GM21381 (cell line): ENCODE results near the gene DEPP1.

ENCODE experiments used
- ATAC-seq: cut with Tn5 transposase; IDR thresholded peaks from one replicate; pipeline ENCODE4 v1.9.1; 2021; ENCODE audit warnings: mild to moderate bottlenecking, moderate library complexity; ENCODE audit not compliant: unreplicated experiment

The DEPP1 gene

DNA sequence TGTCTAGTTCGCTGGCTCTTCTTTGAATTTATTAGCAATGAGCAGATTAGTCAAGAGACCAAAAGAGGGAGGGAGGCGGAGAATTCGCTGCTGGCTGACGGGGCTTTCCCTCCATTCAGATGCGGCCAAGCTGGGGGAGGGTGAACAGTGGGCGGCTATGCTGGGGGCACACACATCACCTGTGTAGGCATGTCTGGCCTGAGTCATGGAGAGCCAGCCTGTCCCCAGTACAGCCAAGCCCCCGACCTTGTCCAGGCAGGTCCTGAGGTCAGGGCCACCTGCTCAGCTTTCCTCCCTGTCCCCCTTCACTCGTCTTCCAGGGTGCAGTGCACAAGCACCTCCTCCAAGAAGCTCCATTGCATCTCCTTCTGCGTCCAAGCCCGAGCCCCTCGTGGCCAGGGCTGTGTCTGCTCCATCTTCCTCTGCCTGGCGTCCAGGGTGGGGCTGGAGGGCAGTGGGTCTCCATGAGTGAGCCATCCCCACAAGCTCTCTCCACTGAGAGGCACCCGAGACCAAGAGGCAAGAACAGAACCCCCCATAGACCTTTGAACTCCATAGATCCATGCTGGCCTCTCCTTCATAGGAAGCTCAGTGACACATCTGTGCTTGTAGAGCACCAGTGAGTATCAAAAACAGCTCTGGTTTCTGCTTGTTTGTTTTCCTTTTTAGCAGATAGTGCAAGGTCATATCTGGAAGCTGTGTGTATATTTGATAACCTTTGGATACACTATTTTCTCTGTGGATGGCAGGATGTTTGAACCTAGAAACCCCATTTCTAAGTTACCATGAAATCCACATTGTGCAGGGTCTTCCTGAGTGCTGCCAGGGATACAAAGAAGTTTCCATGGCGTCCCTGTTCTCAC lies 1.9 kb upstream of the DEPP1 start:
- ATAC-seq = no peak

DNA sequence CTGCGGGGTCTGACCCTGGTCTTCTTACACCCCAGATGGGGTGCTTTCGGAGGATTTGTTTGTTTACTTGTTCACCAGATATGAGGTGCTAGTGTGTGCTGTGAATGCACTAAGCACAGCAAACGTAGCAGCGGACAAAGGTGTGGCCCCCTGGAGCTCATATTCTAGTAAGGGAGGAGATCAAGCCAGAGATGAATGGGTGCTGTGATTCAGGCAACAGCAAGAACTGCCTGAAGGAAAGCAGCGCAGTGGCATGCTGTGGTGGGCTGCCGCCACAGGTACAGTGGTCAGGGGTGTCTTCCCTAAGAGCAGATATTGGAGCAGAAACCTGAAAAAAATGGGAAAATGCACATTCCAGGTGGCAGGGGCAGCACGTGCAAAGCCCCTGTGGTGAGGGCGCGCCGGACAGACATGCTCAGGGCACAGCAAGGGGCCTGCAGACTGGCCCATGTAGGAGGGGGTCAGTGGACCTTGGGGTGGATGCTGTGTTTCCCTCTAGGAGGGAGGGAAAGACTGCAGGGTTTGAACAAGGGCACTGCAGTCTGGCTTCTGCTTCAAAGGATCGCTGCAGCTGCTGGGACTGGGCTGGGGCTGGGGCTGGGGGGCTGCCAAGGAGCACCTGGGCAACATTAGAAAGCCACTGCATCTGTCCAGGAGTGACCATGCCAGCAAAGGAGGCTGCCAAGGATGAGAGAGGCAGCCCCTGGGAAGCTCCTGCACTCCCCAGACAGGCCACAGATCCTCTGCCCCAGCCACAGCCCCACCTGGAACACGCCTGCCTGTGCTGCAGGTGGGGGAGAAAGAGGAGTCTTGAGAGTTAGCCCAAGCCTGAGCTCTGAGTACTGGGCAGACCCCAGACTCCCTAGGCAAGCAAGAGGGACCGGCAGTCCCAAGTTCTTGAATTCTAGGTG lies 927 bp upstream of the DEPP1 start:
- no peak for ATAC-seq

DNA sequence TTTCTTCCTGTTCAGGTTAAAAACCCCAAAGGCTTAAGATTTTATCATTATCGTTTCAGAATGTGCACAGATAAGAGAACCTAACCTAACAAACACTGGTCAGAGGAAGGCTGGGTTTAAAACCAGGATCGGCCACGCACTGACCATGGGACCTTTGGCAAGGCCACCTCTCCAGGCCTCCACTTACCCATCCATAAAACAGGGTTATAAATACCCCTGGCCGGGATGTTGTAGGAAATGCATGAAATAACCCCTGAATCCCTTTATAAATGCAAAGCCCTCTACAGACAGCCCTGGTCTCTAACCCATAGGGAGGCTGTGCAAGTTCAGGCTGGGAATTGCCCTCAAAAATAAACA lies 418 bp downstream of the DEPP1 start:
- ATAC-seq = no peak

DNA sequence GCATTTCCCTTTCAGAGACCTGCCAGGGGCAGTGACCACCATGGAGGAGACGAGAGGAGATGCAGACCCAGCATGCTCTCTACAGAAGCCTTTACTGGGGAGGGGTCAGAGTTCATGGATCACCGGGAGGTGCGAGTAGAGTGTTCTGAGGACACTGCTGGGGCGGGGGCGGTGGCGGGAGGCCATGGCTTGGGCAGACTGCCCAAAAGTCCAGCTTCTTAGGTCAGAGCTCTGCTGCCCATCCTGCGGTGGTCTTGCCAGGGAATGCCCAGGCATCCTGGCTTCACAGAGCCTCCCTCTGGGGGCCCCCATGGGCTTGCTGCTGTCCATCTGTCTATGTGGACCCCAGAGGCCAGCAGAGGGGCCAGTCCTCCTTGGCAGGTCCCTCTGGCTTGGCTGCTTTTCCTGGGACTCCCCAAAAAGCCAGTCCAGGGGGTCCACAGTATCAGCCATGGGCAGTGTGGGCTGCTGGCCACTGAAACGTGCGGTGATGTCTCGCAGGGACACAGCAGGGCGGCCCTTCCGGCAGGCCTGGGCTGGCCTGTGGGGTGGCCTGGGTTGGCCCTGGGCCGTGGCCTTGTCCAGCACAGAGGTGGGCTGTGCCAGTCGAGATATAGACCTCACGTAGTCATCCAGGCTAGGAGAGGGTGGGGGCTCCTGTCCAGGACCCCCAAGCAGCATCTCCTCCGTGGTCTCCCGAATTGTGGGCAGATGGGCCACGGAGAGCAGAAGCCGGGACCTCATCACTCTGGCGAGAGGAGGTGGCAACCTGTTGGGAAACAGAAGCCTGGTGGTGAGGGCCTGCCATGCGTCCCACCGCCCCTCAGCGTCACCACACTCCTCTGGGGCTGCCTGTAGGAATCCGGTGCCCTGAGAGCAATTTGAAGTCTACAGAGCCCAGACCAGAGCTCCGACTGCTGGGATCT lies 1.1 kb downstream of the DEPP1 start:
- no peak for ATAC-seq

DNA sequence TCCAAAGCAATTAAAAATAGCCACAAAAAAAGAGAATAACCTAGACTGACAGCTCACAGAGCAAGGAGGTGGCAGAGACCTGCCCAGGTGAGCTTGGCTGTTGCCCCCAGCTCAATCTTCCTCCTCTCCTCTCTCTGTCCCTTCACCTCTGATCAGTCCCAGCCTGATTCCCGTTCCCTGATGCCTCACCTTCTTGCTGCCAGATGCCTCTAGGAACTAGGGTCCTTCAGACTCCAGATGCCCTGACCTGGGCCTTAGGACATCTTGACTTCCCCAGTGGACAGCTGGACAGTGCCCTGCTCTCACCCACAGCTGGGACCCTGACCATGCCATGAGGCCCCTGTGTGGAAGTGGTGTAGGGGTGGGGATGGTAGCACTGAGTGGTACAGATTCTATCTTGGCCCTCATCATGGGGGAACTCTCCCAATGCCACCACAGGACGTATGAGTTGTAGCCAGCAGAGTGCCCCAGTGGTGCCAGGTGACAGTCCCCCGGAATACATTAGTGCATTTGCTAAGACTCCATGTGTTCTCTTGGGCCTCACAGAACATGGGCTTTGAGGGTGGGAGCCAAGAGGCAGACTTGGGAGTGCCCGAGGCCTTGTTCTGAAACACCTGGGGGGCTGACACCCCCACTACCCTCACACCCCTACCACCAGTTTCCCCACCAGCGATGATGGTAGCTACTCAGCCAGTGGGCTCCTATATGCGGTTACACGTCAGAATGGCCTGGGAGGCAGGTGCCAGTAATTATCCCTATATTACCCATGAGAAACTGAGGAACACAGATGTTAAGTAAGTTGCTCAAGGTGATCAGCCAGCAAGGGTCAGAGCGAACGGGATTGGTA lies 2.0 kb downstream of the DEPP1 start:
- no peak for ATAC-seq

DNA sequence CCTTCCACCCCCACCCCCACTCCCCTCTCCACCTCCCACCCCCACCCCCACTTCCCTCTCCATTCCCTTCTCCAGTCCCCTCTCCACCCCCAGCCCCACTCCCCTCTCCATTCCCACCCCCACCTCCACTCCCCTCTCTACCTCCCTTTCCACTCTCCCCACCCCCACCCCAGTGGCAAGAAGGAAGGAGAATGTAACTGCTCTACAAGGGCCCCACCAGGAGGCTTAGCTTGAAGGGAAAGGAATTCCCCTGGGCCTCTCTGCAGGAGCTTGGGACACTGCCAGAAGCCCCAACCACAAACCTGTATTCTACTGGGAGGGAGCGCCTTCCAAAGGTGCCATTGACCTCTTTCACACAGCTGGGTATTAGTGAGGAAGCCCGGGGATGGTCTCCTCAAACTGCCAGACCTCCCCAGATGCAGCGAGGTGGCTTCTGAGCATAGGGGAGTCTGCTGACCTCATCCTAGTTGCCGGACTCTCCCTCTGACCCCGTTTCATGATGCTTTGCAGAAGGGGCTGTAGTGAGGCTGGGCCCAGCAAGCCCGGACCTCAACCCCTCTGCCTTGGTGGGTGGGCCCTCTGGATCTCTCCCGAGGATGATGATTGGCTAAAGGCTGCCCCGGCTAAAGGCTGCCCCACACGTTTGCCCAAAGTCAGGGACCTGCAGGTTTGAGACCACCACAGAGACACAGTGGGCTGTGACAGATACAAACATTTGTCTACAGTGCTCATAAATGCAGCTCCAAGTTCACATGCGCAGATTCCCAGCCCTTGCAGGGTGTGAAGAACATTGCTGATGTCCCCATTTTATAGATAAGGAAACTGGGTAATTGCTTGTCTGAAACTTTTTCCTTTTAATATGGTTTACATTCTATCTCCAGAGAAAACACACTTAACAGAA lies 2.9 kb downstream of the DEPP1 start:
- ATAC-seq = no peak

DNA sequence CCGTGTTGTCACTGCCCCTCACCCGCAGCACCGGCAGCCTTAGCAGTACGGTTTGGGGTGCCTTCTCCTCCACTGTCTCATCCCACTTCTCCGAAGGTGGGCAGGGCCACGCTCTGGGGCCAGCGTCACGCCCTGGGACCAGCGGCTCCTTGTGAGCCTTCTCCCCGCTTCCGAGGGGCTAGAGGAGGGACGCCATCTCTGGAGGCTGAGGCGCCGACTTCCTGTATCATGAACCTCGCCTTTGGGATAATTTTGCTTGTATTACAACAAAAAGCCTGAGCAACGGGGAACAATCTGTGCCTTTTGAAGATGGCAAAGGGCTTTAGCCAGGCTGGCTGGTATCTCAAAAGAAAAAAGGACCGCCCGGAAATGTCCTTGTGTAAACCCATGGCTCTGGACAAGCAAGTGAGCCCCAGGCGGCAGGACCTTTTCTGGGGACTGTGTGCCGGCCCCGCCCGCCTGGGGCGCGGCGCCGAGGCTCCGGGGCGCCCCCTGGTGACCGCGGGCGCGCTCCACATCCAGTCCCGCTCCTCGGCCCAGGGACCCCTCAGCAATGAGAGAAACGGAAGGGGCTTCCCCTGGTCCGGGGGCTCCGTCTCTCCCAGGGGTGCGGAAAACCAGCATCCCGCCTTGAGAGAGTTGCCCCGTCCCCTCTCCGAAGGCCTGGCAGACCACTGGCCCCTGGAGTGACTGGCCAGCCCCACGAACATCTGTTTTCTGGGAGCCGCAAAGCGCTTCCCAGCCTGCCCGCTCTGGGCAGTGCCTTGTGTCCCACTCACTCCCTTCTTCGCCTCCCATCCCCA lies 3.8 kb downstream of the DEPP1 start:
- ATAC-seq = peak; percentile 81

DNA sequence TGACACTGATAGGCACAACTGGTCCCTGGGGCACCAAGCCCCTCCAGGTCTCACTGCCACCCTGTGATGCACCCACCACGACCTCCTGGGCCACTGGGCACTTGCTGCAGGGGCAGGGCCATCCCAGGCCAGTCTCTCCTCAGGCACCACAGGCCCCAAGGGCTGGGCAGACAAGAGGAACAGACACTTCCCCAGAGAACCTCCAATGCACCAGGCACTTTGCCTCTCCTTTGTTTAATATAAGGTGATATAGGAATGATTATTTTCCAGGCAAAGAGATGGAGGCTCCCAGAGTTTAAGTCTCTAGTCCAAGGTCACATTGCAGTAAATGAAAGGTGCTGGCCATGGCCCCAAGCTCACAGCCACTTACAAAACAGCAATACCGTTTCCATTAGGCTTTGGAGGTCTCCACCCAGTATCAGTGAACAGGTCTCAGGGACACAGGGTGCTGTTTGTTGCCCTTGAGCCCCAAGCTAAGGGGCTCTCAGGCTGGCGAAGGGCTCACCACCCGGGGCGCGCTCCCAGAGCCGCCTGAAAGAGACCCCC lies 4.5 kb downstream of the DEPP1 start:
- ATAC-seq = no peak

DNA sequence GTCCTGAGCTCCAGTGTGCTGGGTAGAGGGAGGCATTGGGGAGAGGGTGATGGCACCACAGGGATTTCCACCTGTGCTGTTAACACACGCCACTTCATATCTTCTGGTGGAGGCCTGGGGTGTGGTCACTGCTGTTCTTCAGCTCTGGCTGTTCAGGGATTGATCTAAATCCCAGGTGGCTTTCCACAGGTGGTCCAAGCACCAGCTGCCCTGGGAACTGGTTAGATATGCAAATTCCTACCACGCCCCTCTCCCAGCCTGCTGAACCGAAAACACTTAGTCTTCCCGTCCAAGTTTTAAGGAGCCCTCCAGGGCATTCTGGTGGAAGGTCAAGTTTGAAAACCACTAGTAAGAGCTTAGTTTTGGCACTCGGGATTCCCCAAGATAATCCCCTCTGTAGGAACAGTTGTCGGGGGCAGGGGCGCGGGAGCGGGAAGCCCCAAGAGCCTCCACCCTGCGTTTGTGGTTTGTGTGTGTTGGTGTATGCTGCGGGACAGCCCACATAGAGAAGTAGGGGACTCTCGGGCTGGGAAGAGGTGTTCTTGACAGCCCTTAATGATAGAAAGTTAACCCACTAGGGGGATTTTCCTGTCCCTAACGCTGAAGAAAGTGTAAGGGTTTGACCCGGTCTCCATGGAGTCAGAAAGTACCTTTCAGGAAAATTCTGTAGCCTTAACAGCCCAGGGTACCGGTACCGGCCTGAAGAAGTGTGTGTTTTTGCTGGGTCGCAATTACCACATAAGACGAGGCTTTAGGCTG lies 5.1 kb downstream of the DEPP1 start:
- no peak for ATAC-seq

DNA sequence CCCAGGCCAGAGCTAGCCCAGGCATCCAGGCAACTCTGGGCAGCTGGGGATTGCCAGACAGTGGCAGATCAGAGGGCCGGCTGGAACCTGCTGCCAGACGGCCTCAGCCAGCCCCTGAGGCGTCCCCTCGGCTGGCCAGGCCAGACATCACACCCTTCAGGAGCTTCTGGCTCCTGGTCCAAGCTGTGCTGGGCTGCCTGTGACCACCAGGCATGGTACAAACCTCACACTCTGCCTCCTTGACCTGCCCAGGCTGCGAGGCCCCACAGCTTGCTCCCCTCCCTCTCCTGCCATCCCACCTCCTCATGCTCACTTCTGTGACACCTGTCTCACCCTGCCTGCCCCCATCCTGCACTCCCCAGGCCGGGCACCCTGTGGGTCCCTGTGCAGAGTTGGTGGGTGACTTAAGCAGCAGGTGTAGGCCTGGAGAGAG lies 5.7 kb downstream of the DEPP1 start:
- no peak for ATAC-seq

DNA sequence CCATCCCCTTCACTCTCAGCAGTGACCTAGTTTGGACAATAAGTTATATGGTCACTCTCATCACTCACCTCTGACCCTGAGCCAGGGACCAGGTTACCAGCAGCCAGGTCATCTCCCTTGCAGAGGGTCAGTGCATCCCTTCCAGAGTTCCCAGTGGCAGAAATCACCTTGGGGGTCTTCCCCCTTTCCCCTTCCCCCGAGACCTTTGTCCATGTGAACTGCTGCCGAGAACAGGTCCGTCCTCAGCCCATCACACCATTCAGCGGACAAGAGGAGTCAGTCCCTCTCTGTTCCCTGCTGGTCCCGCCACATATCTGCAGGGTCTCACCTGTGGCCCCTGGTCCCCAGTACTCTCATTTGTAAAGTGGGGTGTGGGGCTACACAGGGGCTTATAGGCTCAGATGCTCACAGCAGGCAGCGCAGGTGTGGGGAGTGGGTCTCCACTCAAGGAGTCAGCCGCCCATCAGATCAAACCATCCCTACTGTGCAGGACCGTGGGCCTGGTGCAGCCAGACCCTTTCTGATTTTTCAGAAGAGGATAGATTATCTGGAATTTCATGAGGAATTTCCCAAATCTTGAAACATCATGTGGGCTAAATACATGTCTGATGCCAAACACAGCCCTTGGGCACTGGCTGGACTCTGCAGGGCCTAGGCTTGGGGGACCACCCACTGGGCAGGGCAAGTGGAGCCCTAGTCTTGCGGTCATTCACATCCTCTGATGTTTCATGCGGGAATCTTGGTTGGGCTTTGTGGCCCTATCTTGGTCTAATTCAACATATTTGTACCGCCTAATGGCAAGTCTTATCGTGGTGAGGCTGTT lies 6.5 kb downstream of the DEPP1 start:
- ATAC-seq = no peak

DNA sequence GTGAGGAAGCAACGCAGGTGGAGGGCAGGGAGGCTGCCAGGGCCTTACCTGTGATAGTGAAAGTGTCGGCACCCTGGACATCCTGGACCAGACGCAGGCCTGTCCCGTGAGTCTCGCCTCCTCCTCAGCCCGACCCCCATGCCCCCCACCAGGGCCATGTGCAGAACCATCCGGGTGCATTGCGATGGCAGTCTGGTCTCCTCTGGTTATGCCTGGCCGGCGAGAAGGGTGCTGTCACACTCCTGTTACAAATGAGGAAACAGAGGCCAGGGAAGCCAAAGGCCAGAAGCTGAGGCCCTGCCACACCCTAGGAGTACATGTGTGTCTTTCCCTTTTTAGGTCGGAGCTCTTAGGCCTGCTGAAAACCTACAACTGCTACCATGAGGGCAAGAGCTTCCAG lies 7.2 kb downstream of the DEPP1 start:
- no peak for ATAC-seq

DNA sequence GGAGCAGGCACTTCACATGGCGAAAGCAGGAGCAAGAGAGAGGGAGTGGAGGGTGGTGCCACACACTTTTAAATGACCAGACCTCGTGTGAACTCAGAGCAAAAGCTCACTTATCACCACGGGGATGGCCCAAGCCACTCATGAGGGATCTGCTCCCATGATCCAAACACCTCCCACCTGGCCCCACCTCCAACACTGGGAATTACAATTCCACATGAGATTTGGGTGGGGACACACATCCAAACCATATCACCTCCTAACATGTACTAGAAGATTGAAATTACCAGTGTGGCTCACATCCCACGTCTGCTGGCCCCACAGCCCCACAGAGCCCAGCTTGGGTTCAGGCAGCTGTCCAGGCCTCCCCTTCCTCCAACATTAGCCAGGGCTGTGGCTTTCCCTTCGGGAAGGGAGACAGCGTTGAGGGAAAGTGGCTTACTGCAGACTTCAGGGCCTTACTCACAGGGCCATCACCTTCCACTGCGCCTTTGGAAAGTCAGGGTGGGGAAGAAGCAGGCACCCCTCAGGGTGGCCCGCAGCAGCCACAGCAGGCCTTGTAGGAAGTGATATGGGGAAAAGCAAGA lies 7.7 kb downstream of the DEPP1 start:
- no peak for ATAC-seq

DNA sequence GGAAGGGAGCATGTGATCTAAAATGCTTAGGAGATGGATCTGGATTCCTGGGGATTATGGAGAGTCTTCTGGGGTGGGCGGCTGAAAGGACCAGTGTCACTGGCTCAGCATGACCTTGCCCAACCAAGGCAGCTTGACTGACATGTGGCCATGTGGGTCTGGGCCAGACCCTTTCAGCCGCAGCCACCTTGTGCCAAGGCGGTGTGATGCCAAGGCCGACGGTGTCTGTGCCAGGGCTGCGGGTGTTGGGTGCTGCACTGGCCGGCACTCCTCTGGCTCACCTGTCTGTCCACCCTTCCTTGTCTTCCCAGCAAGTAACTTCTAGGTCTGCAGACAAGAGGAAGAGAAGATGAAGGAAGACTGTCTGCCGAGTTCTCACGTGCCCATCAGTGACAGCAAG lies 8.8 kb downstream of the DEPP1 start:
- no peak for ATAC-seq

DNA sequence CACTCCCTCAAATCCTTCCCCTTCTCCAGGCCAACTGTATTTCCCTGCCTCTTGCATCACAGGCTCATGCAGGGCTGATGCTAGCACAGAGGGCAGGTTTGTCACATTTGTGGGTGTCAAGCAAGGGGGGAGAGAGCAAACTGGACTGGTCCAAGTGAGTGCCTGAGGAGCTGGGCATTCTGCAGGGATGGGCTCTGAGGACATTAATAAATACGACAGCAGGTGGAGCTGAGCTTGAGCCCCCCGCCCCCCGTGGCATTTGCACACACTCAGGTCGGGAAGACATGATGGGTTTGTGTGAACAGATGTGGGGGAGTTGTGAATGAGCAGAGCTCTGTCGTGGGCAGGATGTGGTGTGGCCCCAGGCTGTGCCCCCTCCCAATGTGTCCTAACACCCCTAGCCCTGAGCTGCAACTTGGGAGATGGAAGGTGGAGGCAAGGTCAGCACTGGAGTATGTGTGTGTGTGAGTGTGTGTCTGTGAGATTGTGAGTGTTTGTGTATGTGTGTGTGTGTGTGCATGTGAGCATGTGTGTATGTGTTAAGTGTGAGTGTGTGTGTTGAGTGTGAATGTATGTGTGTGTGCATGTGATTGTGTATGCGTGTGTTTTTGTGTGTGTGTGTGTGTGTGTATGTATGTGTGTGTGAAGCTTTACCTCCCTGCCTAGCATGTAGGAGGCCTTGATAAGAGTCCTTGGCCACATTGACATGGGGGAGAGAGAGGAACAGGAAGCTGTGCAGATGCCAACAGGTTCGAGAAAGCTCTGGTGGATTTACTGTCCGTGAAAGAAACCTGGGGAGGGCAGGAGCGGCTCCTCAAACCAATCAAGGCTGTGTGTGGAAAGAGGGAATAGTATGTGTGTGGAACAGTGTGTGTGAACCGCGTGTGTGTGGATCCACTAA lies 9.9 kb downstream of the DEPP1 start:
- ATAC-seq = no peak
